CD1c-positive myeloid dendritic cell (primary cell): ENCODE results near the gene MLEC.

Experiments
- DNase-seq: peaks from one replicate; pipeline ENCODE4 v3.0.0-alpha.2; 2016; ENCODE audit errors: extremely low spot score

The MLEC gene

GRCh38 chr12:120686690-120687577 is at the start of gene MLEC:
TSS of gene MLEC (plus strand) at chr12:120687149. CDS start at chr12:120687297, 148 bp downstream.
- peak; percentile 99 for DNase-seq

- DNase-seq: peak; percentile 41
Observed at GRCh38 chr12:120639771-120640721, 46.9 kb upstream of the MLEC start, which contains the start of gene CABP1. TSS of gene CABP1 (plus strand) at chr12:120640626. CDS start at chr12:120640686, 60 bp downstream.

GRCh38 chr12:120640861-120641833 is 45.8 kb upstream of the MLEC start:
- DNase-seq: peak; percentile 59

- DNase-seq: no peak
Observed at GRCh38 chr12:120642121-120642520, 44.8 kb upstream of the MLEC start.

- no peak for DNase-seq
Observed at GRCh38 chr12:120642826-120643225, 44.1 kb upstream of the MLEC start.

- no peak for DNase-seq
Observed at GRCh38 chr12:120643574-120643973, 43.4 kb upstream of the MLEC start.

GRCh38 chr12:120646044-120646443 is 40.9 kb upstream of the MLEC start:
- DNase-seq: no peak

GRCh38 chr12:120647375-120647755 is 39.6 kb upstream of the MLEC start:
- no peak for DNase-seq

- DNase-seq: peak; percentile 21
Observed at GRCh38 chr12:120649442-120650232, 37.3 kb upstream of the MLEC start.

- DNase-seq: no peak
Observed at GRCh38 chr12:120650233-120650690, 36.7 kb upstream of the MLEC start.

- DNase-seq: peak; percentile 62
Observed at GRCh38 chr12:120651821-120652220, 35.1 kb upstream of the MLEC start.

- DNase-seq: no peak
Observed at GRCh38 chr12:120652656-120653435, 34.1 kb upstream of the MLEC start.

GRCh38 chr12:120653611-120654010 is 33.3 kb upstream of the MLEC start:
- DNase-seq: no peak

- no peak for DNase-seq
Observed at GRCh38 chr12:120654656-120655055, 32.3 kb upstream of the MLEC start.

GRCh38 chr12:120656008-120656407 is 30.9 kb upstream of the MLEC start:
- no peak for DNase-seq

- DNase-seq: no peak
Observed at GRCh38 chr12:120658286-120659150, 28.4 kb upstream of the MLEC start.

GRCh38 chr12:120659151-120659525 is 27.8 kb upstream of the MLEC start:
- DNase-seq: no peak

GRCh38 chr12:120661432-120661831 is 25.5 kb upstream of the MLEC start:
- DNase-seq: no peak
